SW 1271 (cell line): ENCODE results near the gene CHN2.

Experiments
- DNase-seq, 2 experiments: peaks; one replicate each; lab custom pipeline; 2025; lab: John Stamatoyannopoulos, UW

Gene CHN2

DNA sequence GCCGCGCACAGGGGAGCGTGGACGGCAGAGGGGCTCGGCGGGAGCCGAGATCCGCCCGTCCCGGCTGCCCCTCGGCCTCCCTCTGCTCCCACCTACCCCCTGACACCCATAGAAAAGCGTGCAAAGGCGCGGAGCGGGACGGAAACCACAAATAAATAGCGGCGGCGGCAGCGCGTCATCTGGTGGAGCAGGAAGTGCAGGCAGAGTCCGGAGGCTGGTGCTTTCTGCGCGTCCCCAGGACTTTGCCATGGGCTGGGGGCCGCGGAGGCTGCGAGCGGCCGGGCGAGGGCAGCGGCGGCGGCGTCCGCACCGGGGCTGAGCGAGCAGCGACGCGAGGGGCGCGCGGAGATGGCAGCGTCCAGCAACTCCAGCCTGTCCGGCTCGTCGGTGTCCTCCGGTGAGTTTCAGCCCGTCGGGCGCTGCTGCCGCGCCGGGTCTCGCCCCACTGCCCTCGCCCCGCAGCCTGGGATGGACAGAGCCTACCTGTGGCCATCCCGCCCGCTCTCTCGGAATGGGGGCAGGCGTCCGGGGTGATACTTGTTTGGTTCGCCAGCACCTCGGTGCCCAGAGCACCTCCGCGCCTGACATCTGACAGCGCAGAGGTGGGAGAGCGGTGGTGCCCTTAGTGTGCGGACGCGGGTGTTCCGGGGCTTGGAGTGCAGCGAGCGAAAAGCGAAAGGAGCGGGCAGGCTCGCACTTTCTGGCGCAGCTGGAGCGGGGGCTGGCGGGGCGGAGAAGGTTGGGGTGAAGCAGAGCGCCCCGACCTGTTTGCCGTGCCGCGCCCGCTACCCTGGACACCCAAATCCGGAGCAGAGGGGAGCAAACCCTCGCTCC is at the start of gene CHN2:
TSS of gene CHN2 (plus strand) at position 182 of the 834 bp plus-strand sequence.
- DNase-seq: peak in 1 of 2 experiments; percentile 25

DNA sequence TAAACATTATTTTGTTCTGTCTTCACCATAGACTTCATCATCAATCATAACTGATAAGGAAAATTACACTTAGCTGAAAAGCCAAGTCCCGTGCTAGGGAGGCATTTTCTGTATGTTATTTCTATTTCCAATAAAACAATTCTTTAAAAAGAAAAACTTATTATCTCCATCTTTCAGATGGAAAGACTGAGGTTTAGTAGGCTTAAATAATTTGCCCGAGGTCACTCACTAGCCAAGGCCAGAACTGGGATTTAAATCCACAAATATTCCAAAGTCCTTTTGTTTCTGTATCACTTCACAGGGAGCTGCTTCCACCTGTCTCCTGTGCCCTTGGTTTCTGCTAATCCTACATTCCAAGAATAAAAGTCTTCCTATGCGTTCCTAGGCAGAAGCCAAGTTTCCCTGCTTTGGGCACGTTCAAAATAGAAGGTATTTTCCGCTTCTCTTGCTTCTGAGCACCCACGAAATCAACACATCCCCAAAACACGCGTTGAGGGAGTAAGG is 49.0 kb upstream of the CHN2 start:
- no peak for DNase-seq

DNA sequence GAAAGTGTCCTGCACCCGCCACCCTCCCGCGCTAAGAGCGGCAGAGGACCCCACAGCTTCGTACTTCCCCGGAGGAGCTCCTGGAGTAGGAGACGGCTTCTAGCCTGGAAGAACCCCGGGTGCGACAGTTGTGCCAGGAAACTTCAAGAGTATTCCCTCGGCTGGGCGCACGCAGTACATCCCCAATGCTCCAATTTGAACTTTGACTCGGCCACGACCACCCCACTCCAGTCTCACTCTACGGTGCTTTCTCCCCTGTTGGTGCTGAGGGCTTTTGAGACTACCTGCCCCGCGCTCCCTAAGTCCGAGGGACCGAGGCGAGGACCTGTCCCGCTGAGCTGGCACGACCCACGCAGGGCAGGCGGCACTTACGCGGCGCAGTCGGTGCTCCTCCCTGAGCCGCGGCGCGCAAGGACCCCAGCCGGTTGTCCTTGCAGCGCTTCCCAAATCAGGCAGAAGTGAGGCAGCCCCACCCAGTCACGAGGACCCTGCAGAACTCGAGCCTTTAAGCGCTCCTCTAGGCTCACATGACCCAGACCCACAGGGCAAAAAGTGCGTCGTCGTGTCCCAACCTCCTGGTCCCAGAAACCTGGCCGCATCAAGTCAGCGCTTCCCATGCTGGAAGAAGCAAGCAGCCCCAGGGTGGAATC is 48.4 kb upstream of the CHN2 start, which contains the start of gene CPVL:
TSS of gene CPVL (minus strand) at position 481 of the 650 bp plus-strand sequence. CDS start 25,476 bp downstream, outside the sequence.
- no peak for DNase-seq

DNA sequence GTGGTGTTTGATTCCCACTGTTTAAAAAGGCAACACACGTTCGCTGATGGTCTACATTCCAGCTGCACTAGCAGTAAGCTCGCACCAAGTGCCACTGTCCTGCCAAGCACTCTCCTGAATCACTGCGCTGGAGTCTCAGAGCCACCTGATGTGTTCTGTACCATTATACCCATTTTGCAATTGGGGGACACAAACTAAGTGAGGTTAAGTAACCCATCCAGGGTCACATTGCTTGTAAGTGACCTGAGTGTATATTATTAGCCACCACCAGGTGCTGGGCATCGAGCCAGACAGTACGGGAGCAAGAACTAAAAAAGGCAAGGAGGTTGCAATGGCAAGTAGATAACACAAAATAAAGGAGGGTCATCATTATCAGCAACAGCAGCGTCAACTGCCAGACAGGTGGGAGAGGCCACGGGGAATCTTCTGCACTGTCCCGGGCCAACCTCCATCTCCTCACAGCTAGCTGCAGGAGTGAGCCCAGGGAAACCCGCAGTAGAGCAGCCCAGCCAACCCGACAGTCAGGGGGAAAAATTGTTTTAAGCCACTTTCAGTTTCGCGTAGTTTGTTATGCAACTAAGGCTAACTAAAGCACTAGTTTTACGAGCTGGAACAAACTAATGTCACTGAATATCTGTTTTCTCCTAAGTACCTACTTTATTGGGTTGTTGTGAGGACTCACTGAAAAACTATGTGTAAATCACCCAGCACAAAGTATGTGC is 47.5 kb upstream of the CHN2 start:
- no peak for DNase-seq

DNA sequence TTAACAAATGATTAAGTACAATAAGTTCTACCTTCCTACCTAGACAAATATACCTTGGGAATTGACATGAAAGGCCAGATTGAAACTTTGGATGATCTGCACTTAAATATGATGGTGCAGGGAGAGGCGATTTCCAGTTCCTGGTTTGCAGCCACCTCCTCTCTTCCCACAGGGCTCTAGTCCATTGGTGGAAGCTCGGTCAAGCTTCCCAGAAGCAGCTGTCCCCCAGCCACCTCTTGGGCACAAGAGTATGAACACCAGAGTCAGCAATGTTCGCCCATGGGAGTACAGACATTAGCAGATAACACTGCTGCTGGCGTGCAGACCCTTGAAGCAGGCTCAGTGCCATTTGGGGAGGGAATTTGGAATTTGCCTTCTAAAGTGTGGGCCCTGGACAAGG is 46.8 kb upstream of the CHN2 start:
- DNase-seq: no peak

DNA sequence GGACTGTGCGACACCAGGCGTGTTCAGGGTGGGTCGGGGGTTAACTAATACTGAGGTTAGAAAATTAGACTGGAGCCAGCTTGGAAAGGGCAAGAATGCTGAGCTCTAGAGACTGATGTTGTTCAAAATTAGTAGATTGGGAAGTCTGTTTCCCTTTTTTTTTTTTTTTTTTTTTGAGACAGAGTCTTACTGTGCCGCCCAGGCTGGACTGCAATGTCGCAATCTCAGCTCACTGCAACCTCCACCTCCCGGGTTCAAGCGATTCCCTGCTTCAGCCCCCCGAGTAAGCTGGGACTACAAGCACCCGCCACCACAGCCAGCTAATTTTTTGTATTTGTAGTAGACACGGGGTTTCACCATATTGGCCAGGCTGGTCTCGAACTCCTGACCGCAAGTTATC is 45.5 kb upstream of the CHN2 start:
- DNase-seq: no peak

DNA sequence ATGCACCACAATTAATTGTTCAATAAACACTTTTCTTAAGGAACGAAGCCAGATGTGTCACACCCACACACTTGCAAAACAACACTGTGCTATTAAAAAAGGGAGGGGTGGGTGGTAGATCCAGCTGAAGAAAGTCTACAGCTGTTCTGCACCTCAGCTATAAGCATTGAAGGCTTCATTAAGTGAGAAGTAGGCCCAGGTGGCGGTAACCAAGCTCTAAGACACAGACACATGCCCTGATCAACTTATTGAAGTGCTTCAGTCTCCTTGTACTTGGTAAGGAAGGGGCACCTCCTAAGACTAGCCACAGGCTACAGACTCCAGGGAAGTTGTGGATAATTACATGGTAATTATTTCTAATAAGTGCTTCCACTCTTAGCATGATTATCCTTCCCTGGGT is 43.7 kb upstream of the CHN2 start:
- no peak for DNase-seq

DNA sequence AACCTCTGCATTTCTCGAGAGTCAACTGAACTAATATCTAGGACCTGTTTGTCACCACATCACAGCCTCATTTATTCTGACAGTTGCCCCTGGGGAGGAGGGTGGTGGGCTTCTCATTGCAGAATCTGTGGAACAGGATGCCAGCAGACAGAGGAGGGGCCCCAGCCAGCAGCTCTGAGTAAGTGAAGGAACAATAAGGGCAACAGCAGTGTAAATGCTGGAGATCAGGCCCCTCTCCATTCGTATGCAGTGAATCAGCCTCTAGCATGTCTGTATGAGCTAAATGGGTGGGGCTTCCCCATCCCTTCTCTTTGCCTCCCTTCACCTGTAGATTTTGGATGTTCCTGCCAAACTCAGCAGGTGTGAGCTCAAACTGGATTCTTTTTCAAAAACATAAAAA is 40.5 kb upstream of the CHN2 start:
- no peak for DNase-seq

DNA sequence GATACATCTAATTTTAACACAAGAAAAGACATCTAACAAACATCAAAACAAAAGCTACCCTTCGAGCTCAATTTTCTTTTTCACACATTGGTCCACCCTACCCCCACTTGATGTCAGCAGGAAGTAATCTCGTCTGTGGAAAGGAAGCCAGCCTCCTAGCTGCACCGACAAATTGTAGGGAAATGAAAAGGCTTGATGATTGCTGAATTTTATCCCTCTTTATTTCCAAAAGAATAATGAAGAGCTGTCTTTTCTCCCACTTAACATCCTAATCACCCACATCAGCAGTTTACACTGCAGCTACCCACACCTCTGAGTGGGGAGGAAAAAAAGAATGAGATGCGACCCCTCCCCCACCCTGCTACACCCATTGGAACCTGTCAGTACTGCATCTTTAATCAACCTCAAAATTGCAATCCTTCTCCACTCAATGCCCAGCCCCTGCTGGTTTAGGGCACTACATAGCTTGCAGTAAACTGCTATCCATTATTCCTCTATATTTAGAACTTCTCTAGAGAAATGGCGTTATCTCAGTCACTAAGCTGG is 37.6 kb upstream of the CHN2 start:
- DNase-seq: no peak

DNA sequence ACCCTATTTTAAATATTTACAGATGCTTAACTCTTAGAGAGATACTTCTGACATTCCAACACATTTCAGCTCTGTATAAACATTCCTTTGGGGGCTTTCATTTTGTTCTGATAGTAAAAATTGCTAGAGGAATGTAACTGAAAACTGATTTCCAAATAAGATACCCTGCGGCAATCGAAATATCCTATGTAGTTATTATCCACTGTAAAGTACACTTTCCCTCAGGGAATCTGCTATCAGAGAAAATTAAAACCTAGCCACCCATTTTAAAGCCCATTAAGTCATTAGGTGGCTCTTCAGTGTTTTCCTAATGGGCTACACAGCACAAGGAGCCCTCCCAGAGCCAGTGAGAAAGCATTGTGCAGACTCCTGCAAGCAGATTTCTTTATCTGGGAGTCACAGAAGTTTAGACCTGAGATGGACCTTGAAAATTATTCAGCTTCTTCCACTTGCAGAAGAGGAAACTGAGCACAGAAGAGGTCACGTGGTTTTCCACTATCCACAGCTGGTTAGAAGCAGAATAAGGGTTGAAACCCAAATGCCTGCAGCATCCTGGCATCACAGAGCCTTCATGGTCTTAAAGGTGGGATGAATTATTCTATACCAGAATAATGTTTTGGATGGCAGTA is 35.7 kb upstream of the CHN2 start:
- no peak for DNase-seq

DNA sequence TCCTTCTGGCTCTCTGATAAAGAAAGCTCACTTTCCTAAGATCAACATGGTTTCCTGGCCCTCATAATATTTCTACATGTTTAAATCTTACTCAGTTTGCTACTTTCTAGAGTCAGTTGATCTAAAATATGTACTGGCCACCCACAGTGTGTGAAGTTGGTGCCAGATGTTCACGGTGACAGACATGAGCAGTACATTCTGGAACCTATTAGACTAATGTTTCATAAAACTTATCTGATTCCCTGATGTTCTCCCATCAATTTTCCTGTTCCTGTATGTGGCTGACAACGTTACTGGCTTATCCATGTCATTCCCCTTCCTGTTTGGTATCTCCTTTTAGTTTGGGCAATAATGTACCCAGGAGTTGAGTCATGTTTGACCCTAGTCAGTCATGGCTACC is 34.5 kb upstream of the CHN2 start:
- DNase-seq: no peak

DNA sequence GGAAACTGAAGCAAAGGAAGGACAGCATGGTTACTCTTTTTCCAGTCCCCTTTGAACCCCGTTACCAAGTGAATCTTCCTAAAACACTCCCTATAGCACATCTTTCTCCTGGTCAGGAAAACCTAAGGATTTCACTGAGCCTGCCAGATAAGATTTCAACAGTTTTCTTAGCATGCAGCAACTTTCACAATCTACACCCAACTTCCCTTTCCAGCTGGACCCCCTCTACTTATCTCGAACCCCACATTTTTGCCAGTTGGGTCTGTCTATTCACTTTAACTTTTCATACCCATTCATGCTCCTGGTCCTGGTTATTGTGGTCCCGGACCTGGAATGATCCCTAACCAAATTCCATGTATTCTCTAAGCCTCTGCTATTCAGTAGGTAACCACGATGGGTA is 33.3 kb upstream of the CHN2 start:
- no peak for DNase-seq

DNA sequence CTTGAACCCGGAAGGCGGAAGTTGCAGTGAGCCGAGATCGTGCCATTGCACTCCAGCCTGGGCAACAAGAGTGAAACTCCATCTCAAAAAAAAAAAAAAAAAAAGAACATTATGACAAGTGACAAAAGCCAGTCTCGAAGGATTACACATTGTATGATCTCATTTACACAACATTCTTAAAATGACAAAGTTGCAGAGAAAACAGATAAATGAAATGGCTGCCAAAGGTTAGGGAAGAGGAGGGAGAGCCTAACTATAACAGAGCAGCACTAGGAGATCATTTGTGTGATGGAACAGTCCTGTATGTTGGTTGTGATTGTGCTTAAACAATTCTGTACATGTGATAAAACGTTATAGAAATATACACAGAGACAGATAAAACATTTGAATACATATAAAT is 32.0 kb upstream of the CHN2 start:
- no peak for DNase-seq

DNA sequence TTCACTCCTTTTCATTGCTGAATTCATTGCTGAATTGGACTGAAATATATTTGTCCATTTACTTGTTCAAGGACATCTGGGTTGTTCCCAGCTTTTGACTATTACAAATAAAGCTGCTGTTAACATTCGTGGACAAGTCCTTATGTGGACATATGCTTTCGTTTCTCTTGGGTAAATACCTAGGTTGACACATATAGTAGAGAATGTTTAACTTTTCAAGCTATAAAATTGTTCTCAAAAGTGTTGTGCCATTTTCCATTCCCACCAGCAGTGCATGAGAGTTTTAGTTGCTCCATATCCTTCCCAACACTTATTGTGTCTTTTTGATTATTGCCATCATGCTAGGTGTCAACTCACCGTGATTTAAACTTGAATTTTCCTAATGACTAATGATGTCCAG is 30.7 kb upstream of the CHN2 start:
- DNase-seq: no peak

DNA sequence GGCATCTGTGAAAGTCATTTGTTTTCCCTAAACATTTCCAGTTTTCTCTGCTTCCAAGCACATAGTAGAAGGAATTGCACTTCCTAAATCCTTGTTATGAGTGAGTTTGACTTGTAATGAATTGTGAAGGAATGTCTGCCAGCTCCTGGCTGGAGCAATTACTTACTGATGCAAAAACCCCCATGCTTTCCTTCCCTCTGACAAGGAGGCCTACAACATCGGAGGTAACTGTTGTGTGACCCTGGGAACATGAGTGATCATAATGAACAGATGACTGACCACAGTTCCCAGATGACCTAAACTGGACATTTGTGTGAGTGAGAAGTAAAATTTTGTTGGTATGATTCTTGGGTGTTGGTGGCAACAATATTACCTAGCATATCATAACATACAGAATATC is 26.9 kb upstream of the CHN2 start:
- DNase-seq: no peak

DNA sequence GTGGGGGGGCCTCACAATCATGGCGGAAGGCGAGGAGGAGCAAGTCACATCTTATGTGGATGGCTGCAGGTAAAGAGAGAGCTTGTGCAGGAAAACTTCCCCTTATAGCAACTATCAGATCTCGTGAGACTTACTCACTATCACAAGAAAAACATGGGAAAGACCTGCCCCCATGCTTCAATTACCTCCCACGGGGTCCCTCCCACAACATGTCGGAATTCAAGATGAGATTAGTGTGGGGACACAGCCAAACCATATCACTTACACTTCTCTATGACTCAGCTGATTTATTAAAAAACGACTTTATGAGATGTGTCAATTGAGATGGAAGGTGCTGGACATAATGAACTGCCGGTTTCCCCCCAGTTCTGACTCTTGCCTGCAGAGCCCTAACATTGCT is 23.8 kb upstream of the CHN2 start:
- no peak for DNase-seq

DNA sequence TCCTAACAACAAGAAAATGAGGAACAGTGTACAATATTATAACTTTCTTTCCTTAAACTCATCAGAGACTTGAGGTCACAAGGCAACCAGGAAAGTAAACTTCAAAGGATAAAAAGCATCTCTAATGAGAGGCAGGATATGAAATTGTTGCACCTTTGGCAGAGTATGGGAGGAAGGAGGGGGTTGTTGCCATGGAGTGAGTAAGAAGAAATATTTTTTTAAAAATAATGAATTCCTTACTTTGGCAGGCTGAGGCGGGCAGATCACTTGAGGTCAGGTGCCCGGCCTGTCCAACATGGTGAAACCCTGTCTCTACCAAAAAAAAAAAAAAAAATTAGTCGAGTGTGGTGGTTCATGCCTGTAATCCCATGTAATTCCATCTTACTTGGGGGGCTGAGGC is 21.1 kb upstream of the CHN2 start:
- no peak for DNase-seq

DNA sequence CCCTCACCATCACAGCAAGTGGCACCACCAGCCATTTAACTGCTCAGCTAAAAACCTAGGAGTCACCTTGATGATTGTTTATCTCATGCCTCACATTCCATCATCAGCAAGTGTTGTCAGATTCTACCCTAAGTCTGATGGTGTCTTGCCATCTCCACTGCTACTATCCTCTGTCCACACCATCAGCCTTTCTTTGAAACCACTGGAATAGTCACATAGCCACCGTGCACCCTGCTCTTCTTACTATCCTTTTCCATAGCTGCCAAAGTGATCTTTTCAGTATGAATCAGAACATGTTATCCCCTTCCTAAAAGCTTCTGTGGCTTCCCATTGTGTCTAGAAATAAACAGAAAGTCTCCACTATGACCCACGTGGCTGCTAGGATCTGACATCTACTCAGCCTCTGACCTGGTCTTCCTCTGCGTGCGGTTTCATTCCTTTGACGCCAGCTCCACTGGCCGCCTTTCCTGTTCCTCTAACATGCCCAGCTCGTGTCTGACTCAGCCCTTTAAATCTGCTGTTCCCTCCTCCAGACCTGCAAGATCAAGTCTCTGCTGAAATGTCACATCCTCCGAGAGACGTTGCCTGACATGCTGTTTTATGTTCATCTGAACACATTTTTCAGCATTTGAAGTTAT is 16.5 kb upstream of the CHN2 start:
- no peak for DNase-seq

DNA sequence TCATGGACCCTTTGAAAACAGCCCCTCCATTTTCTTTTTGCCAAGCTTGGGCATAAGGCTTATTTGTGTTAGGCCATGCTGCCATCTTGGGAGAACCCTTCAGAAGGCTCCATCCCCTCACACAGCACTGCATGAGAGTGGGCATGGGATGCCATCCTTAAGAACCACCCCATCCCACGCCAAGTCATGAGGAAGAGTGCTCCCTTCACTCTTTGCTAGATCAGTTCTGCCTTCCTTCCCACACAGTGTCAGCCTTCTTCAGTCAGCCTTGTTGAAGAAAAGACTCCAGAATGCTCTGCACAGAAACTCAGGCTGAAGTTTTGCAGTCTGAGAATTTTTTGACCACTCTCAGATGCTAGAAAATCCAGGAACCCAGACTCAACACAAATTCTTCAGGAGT is 15.5 kb upstream of the CHN2 start:
- DNase-seq: no peak

DNA sequence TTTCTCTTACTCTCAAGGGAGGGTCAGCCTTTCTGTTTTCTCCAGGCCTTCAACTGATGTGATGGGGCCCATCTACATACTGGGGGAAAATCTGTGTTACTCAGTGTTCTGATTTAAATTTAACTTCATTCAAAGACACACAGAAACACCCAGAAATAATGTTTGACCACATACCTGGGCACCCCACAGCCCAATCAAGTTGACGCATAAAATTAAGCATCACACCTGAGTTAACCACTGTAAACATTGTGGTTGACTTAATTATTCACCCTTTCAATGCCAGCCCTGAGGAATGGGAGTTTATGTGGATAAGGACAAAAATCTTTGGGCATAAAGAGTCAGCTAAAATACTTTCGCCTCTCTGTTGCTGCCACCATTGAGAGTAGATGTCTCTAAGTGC is 10.0 kb upstream of the CHN2 start:
- no peak for DNase-seq

DNA sequence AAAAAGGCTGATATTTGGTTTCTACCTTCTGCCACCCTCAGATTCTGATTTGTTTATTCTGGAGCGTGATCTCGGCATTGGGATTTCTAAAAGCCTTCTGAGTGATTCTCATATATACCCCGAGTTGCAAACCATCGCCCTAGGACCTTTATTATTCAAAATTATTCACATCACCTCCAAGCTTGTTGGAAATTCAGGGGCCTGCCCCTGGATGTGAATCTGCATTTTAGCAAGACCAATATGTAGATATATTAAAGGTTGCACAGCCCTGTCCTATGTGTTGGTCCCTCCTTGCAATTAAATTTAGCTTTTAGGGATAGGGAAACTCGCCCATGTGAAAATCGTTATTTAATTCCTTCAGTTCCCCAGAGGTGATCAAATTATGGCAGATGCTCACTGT is 9.0 kb upstream of the CHN2 start:
- DNase-seq: no peak
